Osteoblast (primary cell): ENCODE measurements around the gene DNAJC12. TPM values are rescaled to one million over a fixed set of nuclear protein-coding genes. Genes with fewer than 3 reads are reported as not detected.

Source experiments
- DNase-seq: peaks from one replicate; pipeline ENCODE4 v3.0.0; 2011; ENCODE audit warnings: low spot score, mixed read lengths; ENCODE audit not compliant: insufficient read length; ENCODE audit errors: missing footprints
- H2AFZ ChIP-seq: 2 replicates; pipeline ENCODE4 v1.6.0; 2011; ENCODE audit warnings: mild to moderate bottlenecking, low read length
- H3K27ac ChIP-seq: 2 replicates; pipeline ENCODE4 v1.5.1; 2011; ENCODE audit warnings: mild to moderate bottlenecking, low read depth, low read length, moderate library complexity
- H3K27me3 ChIP-seq: 2 replicates; pipeline ENCODE4 v1.6.0; 2012; ENCODE audit warnings: mild to moderate bottlenecking, control low read depth, inconsistent platforms, low read length, moderate library complexity; ENCODE audit not compliant: insufficient read depth
- H3K36me3 ChIP-seq: 2 replicates; pipeline ENCODE4 v1.5.1; 2011; ENCODE audit warnings: mild to moderate bottlenecking, low read length, control low read depth, moderate library complexity; ENCODE audit not compliant: insufficient read depth
- H3K4me1 ChIP-seq: 2 replicates; pipeline ENCODE4 v1.5.1; 2011; ENCODE audit warnings: mild to moderate bottlenecking, low read length, control low read depth, moderate library complexity; ENCODE audit not compliant: insufficient read depth
- H3K4me2 ChIP-seq: 2 replicates; pipeline ENCODE4 v1.6.0; 2011; ENCODE audit warnings: mild to moderate bottlenecking, low read length; ENCODE audit not compliant: insufficient read depth
- H3K4me3 ChIP-seq: fragments of 200-600 bp; sonication (generic); 3 replicates; pipeline ENCODE4 v1.5.1; 2012; ENCODE audit warnings: mild to moderate bottlenecking, low read length, inconsistent platforms; ENCODE audit not compliant: insufficient read depth
- H3K79me2 ChIP-seq: 2 replicates; pipeline ENCODE4 v1.6.0; 2012; ENCODE audit warnings: mild to moderate bottlenecking, low read length, control low read depth, inconsistent platforms; ENCODE audit not compliant: insufficient read depth
- H3K9me3 ChIP-seq: 2 replicates; pipeline ENCODE4 v1.5.1; 2011; ENCODE audit warnings: low read depth, low read length, control low read depth
- H4K20me1 ChIP-seq: 2 replicates; pipeline ENCODE4 v1.6.0; 2012; ENCODE audit warnings: mild to moderate bottlenecking, low read length, control low read depth; ENCODE audit not compliant: insufficient read depth
- total RNA-seq: library from RNA; depleted of rRNA; stranded (reverse); fragments of >200 nt; gene quantifications from 2 replicates; pipeline ENCODE4 v1.2.3, GENCODE V29; 2012
- TF ChIP-seq, protein P1 (sequence below): IDR thresholded peaks from 2 replicates; pipeline ENCODE4 v1.5.1; 2011; ENCODE audit warnings: mild to moderate bottlenecking, low read depth, low read length, moderate library complexity; ENCODE audit errors: extremely low read depth

Gene DNAJC12
- total RNA-seq, 1 donor: 4.0 TPM

DNA sequence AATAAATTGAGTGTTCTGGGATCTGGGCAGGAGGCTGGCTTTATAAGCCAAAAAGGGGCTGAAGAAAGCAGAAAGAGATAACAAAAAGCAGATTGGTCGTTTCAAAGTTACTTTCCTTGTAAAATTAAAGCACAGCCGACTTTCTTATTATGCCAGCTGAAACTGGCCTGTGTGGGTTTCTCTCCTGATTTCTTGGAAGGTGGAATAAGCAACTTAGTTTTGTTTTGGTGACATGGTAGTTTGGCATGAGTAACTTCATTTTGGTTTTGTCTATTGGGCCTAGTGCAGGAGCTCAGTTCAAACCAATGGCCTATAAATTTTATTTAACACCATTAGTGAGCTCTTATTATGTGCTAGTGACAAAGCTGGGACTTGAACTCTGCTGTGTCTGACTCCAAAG, 13.2 kb upstream of the DNAJC12 start:
- no peaks in the 10 kb centered on the region for H3K36me3 ChIP-seq
- no peak overlapping the region for H3K4me2 ChIP-seq
- H3K9me3 ChIP-seq: no peaks in the 10 kb centered on the region
- no peaks in the 10 kb centered on the region for H3K27me3 ChIP-seq
- no peaks in the 10 kb centered on the region for H3K79me2 ChIP-seq
- H3K27ac ChIP-seq: no peak overlapping the region
- H4K20me1 ChIP-seq: no peaks in the 10 kb centered on the region
- DNase-seq: no peak
- H3K4me1 ChIP-seq: no peaks in the 10 kb centered on the region
- no peak overlapping the region for H2AFZ ChIP-seq
- no peak overlapping the region for H3K4me3 ChIP-seq
- TF ChIP-seq, protein P1, sequence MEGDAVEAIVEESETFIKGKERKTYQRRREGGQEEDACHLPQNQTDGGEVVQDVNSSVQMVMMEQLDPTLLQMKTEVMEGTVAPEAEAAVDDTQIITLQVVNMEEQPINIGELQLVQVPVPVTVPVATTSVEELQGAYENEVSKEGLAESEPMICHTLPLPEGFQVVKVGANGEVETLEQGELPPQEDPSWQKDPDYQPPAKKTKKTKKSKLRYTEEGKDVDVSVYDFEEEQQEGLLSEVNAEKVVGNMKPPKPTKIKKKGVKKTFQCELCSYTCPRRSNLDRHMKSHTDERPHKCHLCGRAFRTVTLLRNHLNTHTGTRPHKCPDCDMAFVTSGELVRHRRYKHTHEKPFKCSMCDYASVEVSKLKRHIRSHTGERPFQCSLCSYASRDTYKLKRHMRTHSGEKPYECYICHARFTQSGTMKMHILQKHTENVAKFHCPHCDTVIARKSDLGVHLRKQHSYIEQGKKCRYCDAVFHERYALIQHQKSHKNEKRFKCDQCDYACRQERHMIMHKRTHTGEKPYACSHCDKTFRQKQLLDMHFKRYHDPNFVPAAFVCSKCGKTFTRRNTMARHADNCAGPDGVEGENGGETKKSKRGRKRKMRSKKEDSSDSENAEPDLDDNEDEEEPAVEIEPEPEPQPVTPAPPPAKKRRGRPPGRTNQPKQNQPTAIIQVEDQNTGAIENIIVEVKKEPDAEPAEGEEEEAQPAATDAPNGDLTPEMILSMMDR: no peak

DNA sequence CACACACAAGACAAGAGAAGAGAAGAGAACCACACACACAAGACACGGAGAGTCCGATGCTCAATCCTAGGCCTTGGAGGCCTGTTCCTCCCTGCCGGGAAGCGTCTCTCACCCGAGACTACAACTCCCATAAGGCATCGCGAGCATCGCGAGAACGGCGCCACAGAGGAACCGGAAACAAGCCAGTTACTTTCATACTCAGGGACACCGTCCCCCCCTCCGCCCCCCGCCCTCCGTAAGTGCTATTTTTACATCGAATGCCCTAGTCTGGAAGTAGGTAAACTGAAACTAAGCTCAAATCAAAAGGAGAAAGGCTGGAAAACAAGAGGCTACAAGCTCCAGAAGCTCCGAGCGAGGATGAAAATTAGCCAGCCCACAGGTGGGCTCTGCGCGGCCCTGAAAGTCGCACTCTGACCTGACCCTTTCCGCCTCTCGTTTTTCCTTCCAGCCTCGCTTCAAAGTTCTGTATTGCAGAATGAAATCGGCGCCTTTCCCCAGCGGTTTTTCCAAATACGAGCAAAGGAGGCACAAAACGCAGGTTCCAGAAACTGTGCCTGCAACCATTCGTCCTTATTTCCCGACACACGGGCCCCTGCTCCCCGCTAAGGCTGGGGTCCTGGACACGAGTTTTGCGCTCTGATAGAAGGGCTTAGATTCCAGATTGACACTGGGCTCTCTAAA, 11.5 kb upstream of the DNAJC12 start:
- peak; percentile 96 for DNase-seq
- H2AFZ ChIP-seq: peak overlapping the region; percentile 97
- H3K4me2 ChIP-seq: peak overlapping the region; percentile 88
- no peaks in the 10 kb centered on the region for H3K4me1 ChIP-seq
- H3K36me3 ChIP-seq: no peaks in the 10 kb centered on the region
- TF ChIP-seq, protein P1: no peak
- H3K4me3 ChIP-seq: peak overlapping the region; percentile 96
- H3K27me3 ChIP-seq: no peaks in the 10 kb centered on the region
- H3K27ac ChIP-seq: peak overlapping the region; percentile 94
- H4K20me1 ChIP-seq: no peaks in the 10 kb centered on the region
- no peaks in the 10 kb centered on the region for H3K9me3 ChIP-seq
- no peaks in the 10 kb centered on the region for H3K79me2 ChIP-seq

DNA sequence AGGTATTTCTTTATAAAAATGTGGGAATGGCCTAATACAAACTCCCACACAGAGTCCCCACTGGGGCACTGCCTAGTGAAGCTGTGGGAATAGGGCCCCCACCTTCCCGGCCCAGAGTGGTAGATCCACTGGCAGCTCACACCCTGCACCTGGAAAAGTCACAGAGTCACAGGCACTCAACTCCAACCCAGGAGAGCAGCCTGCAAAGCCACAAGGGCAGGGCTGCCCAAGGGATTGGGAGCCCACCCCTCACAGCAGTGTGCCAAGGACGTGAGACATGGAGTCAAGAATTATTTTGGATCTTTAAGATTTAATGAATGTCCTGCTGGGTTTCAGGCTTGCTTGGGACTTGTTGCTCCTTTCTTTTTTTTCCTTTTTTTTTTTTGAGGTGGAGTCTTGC, 5.3 kb upstream of the DNAJC12 start:
- H3K4me2 ChIP-seq: no peak overlapping the region
- no peaks in the 10 kb centered on the region for H3K79me2 ChIP-seq
- no peak overlapping the region for H3K4me3 ChIP-seq
- no peak overlapping the region for H3K27ac ChIP-seq
- H3K27me3 ChIP-seq: no peaks in the 10 kb centered on the region
- H4K20me1 ChIP-seq: no peaks in the 10 kb centered on the region
- H2AFZ ChIP-seq: no peak overlapping the region
- no peak for DNase-seq
- TF ChIP-seq, protein P1: no peak
- no peaks in the 10 kb centered on the region for H3K4me1 ChIP-seq
- peaks cover 3% of the 10 kb centered on the region for H3K9me3 ChIP-seq
- no peaks in the 10 kb centered on the region for H3K36me3 ChIP-seq

GRCh38 chr10:67841737-67842136, 3.7 kb upstream of the DNAJC12 start:
- TF ChIP-seq, protein P1: no peak
- Histone ChIP-seq H4K20me1 (no peaks in the 10 kb centered on the region), H3K27ac (no peak overlapping the region), H3K36me3 (no peaks in the 10 kb centered on the region), H2AFZ (no peak overlapping the region), H3K4me1 (peaks cover 6% of the 10 kb centered on the region), H3K27me3 (no peaks in the 10 kb centered on the region), H3K4me2 (no peak overlapping the region), H3K4me3 (no peak overlapping the region), H3K79me2 (no peaks in the 10 kb centered on the region), H3K9me3 (peaks cover 3% of the 10 kb centered on the region)
- DNase-seq: no peak
